ENCODE results near the gene TAGLN3.

DNA sequence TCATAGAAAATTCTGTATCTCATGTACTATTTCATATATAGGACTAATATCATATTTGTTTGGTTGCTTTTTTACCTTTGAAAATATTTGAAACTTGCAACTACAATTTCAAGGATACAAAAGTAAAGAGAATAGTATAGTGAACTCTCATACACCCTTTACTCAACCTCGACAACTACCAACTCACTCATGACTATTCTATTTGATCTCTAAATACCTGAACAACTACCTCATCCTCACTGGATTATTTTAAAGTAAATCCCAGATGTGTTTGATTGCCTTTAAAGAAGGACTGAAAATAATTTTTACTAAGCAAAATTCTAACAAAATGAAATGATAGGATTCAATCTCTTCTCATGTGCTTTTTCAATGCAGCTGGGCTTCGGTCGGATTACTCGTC, 47.9 kb downstream of the TAGLN3 start:
- TF ChIP-seq, protein P1, sequence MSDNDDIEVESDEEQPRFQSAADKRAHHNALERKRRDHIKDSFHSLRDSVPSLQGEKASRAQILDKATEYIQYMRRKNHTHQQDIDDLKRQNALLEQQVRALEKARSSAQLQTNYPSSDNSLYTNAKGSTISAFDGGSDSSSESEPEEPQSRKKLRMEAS (IDR thresholded peaks at IDR 0.05; ENCODE audit: low read depth) = no peak
- TF ChIP-seq, protein P2, sequence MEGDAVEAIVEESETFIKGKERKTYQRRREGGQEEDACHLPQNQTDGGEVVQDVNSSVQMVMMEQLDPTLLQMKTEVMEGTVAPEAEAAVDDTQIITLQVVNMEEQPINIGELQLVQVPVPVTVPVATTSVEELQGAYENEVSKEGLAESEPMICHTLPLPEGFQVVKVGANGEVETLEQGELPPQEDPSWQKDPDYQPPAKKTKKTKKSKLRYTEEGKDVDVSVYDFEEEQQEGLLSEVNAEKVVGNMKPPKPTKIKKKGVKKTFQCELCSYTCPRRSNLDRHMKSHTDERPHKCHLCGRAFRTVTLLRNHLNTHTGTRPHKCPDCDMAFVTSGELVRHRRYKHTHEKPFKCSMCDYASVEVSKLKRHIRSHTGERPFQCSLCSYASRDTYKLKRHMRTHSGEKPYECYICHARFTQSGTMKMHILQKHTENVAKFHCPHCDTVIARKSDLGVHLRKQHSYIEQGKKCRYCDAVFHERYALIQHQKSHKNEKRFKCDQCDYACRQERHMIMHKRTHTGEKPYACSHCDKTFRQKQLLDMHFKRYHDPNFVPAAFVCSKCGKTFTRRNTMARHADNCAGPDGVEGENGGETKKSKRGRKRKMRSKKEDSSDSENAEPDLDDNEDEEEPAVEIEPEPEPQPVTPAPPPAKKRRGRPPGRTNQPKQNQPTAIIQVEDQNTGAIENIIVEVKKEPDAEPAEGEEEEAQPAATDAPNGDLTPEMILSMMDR (IDR thresholded peaks at IDR 0.05) = no peak
- no peak for TF ChIP-seq POLR2AphosphoS5 (IDR thresholded peaks at IDR 0.05; ENCODE audit: low read depth, low read length)
- no peak for TF ChIP-seq NRF1 (IDR thresholded peaks at IDR 0.05; ENCODE audit: low read depth, low read length)
- TF ChIP-seq GATA2 (CRISPR knock-in tag; IDR thresholded peaks at IDR 0.05) = no peak
- TF ChIP-seq YY1 (IDR thresholded peaks at IDR 0.05; ENCODE audit: low read depth) = no peak
- TF ChIP-seq FOSL2 (IDR thresholded peaks at IDR 0.05; ENCODE audit: borderline replicate concordance, low read depth) = no peak
- TF ChIP-seq, protein P3, sequence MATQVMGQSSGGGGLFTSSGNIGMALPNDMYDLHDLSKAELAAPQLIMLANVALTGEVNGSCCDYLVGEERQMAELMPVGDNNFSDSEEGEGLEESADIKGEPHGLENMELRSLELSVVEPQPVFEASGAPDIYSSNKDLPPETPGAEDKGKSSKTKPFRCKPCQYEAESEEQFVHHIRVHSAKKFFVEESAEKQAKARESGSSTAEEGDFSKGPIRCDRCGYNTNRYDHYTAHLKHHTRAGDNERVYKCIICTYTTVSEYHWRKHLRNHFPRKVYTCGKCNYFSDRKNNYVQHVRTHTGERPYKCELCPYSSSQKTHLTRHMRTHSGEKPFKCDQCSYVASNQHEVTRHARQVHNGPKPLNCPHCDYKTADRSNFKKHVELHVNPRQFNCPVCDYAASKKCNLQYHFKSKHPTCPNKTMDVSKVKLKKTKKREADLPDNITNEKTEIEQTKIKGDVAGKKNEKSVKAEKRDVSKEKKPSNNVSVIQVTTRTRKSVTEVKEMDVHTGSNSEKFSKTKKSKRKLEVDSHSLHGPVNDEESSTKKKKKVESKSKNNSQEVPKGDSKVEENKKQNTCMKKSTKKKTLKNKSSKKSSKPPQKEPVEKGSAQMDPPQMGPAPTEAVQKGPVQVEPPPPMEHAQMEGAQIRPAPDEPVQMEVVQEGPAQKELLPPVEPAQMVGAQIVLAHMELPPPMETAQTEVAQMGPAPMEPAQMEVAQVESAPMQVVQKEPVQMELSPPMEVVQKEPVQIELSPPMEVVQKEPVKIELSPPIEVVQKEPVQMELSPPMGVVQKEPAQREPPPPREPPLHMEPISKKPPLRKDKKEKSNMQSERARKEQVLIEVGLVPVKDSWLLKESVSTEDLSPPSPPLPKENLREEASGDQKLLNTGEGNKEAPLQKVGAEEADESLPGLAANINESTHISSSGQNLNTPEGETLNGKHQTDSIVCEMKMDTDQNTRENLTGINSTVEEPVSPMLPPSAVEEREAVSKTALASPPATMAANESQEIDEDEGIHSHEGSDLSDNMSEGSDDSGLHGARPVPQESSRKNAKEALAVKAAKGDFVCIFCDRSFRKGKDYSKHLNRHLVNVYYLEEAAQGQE (IDR thresholded peaks at IDR 0.05; ENCODE audit: low read depth, low read length) = no peak

Data from SK-N-SH (cell line).